Left lung (tissue), 10 donors: Measurements from ENCODE around the gene TEX13B. TPM values are rescaled to one million over a fixed set of nuclear protein-coding genes. Genes with fewer than 3 reads are reported as not detected.

ENCODE experiments used
- ATAC-seq: fragments of 200-7000 bp; cut with Tn5 transposase; one replicate; pipeline ENCODE4 v1.9.1; 2020; ENCODE audit warnings: moderate library complexity
- DNase-seq, 4 donors: peaks; one replicate each; pipeline ENCODE4 v3.0.0-alpha.2; 2013 to 2020
- H3K27ac ChIP-seq, 2 donors: fragments of 200-600 bp; sonication (generic) in 1 of 2; one replicate each; pipeline versions ENCODE4 v1.5.0 to v1.8.0; 2020 to 2021
- H3K27me3 ChIP-seq, 2 donors: fragments of 200-600 bp; sonication (generic) in 1 of 2; one replicate each; pipeline versions ENCODE4 v1.5.0 to v1.8.0; 2020 to 2021
- H3K36me3 ChIP-seq, 2 donors: fragments of 200-600 bp; sonication (generic) in 1 of 2; one replicate each; pipeline versions ENCODE4 v1.5.0 to v1.8.0; 2020 to 2021
- H3K4me1 ChIP-seq, 2 donors: fragments of 200-600 bp; one replicate each; pipeline ENCODE4 v1.8.0; 2021
- H3K4me3 ChIP-seq, 2 donors: fragments of 200-600 bp; sonication (generic) in 1 of 2; one replicate each; pipeline versions ENCODE4 v1.5.0 to v1.8.0; 2020 to 2021; ENCODE audit warnings: mild to moderate bottlenecking in 1 of 2
- H3K9me3 ChIP-seq, 2 donors: fragments of 200-600 bp; sonication (generic) in 1 of 2; one replicate each; pipeline versions ENCODE4 v1.5.0 to v1.8.0; 2020 to 2021
- intact Hi-C, 2 donors: fragments of 100-400 bp; cut with DNase I; formaldehyde crosslinking; loops; one replicate each; pipeline versions ENCODE4 v1.11.2 to v1.14.2; 2022
- polyA plus RNA-seq, 6 donors: library from polyadenylated mRNA; unstranded; fragments of 120-200 nt; gene quantifications; one replicate each; pipeline ENCODE4 v1.2.1, GENCODE V29; 2013; ENCODE audit not compliant: insufficient read length in 6 of 6
- total RNA-seq, 2 donors: library from RNA; stranded (reverse); fragmentation: NEBNext Ultra II Directional; extraction: Animal tissue kit (Norgen Biotek cat#: 25700); gene quantifications; one replicate each; pipeline ENCODE4 v1.2.1, GENCODE V29; 2021
- TF ChIP-seq, protein P1 (sequence below), 2 donors: fragments of 200-600 bp; sonication (generic) in 1 of 2; IDR thresholded peaks; one replicate each; pipeline versions ENCODE4 v1.5.0 to v1.8.0; 2021; ENCODE audit warnings: antibody characterized with exemption in 2 of 2
- donor health status: DM: no; HTN: yes; CAD: no.
- donor health status: DM: no; HTN: no; CAD: no.

TEX13B gene
- total and polyA plus RNA-seq, 8 donors = 0.14 TPM; not detected in 7

DNA sequence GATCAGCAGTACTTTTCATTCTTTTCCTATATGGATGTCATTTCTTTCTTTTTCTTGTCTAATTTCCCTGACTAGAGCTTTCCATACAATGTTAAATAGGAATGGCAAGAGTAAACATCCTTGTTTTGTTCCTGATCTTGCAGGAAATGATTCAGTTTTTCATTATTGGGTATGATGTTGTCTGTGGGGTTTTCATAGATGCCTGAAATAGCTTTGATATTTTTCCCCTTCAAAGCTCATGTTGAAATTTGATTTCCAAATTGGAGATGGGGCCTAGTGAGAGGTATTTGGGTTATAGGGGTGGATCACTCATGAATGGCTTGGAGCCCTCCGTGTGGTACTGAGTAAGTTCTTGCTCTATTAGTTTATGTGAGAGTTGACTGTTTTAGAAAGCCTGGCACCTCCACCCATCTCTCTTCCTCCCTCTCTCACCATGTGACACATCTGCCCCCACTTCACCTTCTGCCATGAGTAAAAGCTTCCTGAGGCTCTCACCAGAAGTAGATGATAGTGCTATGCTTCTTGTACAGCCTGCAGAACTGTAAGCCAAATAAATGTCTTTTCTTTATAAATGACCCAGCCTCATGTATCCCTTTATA, 40.4 kb upstream of the TEX13B start:
- DNase-seq (no peak), ATAC-seq (no peak)
- no peaks in the 10 kb centered on the region for H3K4me1 ChIP-seq
- H3K27me3 ChIP-seq = peaks cover 0 to 3% of the 10 kb centered on the region in 2 donors
- H3K4me3 ChIP-seq = no peak overlapping the region
- H3K27ac ChIP-seq = no peak overlapping the region
- TF ChIP-seq, protein P1, sequence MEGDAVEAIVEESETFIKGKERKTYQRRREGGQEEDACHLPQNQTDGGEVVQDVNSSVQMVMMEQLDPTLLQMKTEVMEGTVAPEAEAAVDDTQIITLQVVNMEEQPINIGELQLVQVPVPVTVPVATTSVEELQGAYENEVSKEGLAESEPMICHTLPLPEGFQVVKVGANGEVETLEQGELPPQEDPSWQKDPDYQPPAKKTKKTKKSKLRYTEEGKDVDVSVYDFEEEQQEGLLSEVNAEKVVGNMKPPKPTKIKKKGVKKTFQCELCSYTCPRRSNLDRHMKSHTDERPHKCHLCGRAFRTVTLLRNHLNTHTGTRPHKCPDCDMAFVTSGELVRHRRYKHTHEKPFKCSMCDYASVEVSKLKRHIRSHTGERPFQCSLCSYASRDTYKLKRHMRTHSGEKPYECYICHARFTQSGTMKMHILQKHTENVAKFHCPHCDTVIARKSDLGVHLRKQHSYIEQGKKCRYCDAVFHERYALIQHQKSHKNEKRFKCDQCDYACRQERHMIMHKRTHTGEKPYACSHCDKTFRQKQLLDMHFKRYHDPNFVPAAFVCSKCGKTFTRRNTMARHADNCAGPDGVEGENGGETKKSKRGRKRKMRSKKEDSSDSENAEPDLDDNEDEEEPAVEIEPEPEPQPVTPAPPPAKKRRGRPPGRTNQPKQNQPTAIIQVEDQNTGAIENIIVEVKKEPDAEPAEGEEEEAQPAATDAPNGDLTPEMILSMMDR (IDR thresholded peaks at IDR 0.05) = no peak
- no peaks in the 10 kb centered on the region for H3K36me3 ChIP-seq
- no peaks in the 10 kb centered on the region for H3K9me3 ChIP-seq
- intact Hi-C loops = no loop called here

DNA sequence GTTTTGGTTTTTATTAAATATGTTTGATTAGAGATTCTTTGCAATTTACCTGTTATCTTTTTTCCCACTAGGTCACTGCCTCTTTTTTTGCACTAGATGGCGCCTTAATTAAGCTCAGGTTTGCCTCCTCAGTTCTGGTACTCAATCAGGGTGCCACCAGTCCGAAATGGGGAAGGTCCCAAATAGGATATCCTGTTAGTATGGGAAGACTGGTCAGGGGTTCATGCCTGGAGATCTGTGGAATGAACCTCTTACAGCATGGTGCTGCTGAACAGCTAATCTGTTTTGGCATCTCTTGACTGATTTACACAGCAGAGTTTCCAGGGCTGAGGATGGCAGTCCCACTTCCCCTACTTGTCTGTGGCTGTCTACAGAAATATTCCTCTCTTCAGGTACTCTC, 38.5 kb upstream of the TEX13B start:
- ATAC-seq (peak; percentile 69), DNase-seq (no peak)
- H3K4me3 ChIP-seq = no peak overlapping the region
- H3K27me3 ChIP-seq = peaks cover 0 to 3% of the 10 kb centered on the region in 2 donors
- no peak overlapping the region for H3K27ac ChIP-seq
- H3K9me3 ChIP-seq = no peaks in the 10 kb centered on the region
- TF ChIP-seq, protein P1 (IDR thresholded peaks at IDR 0.05) = peak; percentile 17 to 27
- intact Hi-C loops = no loop called here
- H3K4me1 ChIP-seq = no peaks in the 10 kb centered on the region
- H3K36me3 ChIP-seq = no peaks in the 10 kb centered on the region

- no peak for ATAC-seq
- intact Hi-C loops = no loop called here
- no peak for DNase-seq
- peaks cover 0 to 3% of the 10 kb centered on the region in 2 donors for H3K27me3 ChIP-seq
- H3K4me3 ChIP-seq = no peak overlapping the region
- TF ChIP-seq, protein P1 (IDR thresholded peaks at IDR 0.05) = no peak
- no peaks in the 10 kb centered on the region for H3K36me3 ChIP-seq
- no peak overlapping the region for H3K27ac ChIP-seq
- no peaks in the 10 kb centered on the region for H3K9me3 ChIP-seq
- H3K4me1 ChIP-seq = no peaks in the 10 kb centered on the region
These were observed 37.3 kb upstream of the TEX13B start for GRCh38 chrX:108019382-108019875.

- intact Hi-C loops = no loop called here
- H3K27ac ChIP-seq = no peak overlapping the region
- H3K4me3 ChIP-seq = no peak overlapping the region
- no peak for ATAC-seq
- TF ChIP-seq, protein P1 (IDR thresholded peaks at IDR 0.05) = no peak
- H3K36me3 ChIP-seq = no peaks in the 10 kb centered on the region
- no peaks in the 10 kb centered on the region for H3K4me1 ChIP-seq
- H3K27me3 ChIP-seq = peaks cover 0 to 3% of the 10 kb centered on the region in 2 donors
- no peaks in the 10 kb centered on the region for H3K9me3 ChIP-seq
- DNase-seq = no peak
These were observed 36.6 kb upstream of the TEX13B start for GRCh38 chrX:108018656-108019381.

DNA sequence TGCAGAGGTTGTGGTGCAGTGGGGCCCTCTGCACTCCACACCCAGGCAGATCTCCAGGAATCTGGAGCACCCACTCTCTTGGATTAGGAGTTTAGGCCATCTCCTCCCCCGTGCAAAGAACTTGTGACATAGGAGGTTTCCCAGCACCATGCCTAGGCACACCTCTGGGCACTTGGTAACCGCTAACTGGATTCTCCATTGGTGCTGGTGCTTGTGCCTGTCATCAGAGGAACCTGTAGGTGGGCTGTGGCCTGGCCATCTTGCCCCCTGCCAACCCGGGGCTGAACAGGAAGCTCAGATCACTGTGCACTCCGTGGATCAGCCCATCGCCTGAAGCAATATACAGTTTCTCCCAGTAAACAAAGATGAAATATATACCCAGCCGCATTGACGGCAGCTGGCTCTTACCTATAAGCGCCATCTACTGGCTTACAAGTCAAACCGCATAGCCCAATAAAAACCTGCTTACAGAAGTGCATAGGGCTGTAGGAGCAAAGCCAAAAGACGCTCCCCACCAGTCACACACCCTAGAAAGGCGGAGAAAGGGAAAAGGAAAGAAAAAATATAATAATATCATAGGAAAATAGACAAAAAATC, 19.1 kb upstream of the TEX13B start:
- no peaks in the 10 kb centered on the region for H3K4me1 ChIP-seq
- intact Hi-C loops = no loop called here
- no peaks in the 10 kb centered on the region for H3K27me3 ChIP-seq
- no peak overlapping the region for H3K4me3 ChIP-seq
- H3K9me3 ChIP-seq = no peaks in the 10 kb centered on the region
- TF ChIP-seq, protein P1 (IDR thresholded peaks at IDR 0.05) = peak in 1 of 2 donors; percentile 28
- H3K36me3 ChIP-seq = no peaks in the 10 kb centered on the region
- H3K27ac ChIP-seq = no peak overlapping the region
- ATAC-seq = peak; percentile 93
- no peak for DNase-seq
